Measurements from ENCODE around the gene GUCA1A.

GRCh38 chr6:42140756-42141602 is 32.2 kb upstream of the GUCA1A start:
- TF ChIP-seq CTCF (IDR thresholded peaks at IDR 0.05) = no peak
- TF ChIP-seq POLR2A (IDR thresholded peaks at IDR 0.05) = no peak
